WTC11 (cell line): ENCODE results near the gene DOCK1.

Source experiments
- CBFB ChIP-seq: sonication (generic); formaldehyde crosslinking; IDR thresholded peaks from 2 replicates; pipeline ENCODE4 v1.8.1; 2022; ENCODE audit warnings: mild to moderate bottlenecking, low read depth, missing genetic modification reagents
- CDX4 ChIP-seq: fragments of 250-450 bp; sonication (Bioruptor Pico); IDR thresholded peaks from 2 replicates; pipeline ENCODE4 v1.9.0; 2021; ENCODE audit warnings: moderate library complexity, mild to moderate bottlenecking, inconsistent platforms, borderline replicate concordance
- CREB1 ChIP-seq: sonication (generic); formaldehyde crosslinking; IDR thresholded peaks from 2 replicates; pipeline ENCODE4 v1.8.0; 2023; ENCODE audit warnings: mild to moderate bottlenecking, missing genetic modification reagents
- CTCF ChIP-seq: fragments of 200-600 bp; IDR thresholded peaks from 2 replicates; pipeline ENCODE4 v1.8.0; 2022; ENCODE audit warnings: antibody characterized with exemption
- E2F4 ChIP-seq: sonication (generic); formaldehyde crosslinking; IDR thresholded peaks from 2 replicates; pipeline ENCODE4 v1.8.1; 2022; ENCODE audit warnings: low read depth, mild to moderate bottlenecking, moderate library complexity, missing genetic modification reagents, borderline replicate concordance
- ESRRA ChIP-seq: sonication (generic); formaldehyde crosslinking; IDR thresholded peaks from 2 replicates; pipeline ENCODE4 v1.8.1; 2022; ENCODE audit warnings: mild to moderate bottlenecking, missing genetic modification reagents, borderline replicate concordance
- NFYB ChIP-seq: sonication (generic); formaldehyde crosslinking; conservative IDR thresholded peaks from 2 replicates; pipeline ENCODE4 v1.8.0; 2022; ENCODE audit warnings: low read depth, missing genetic modification reagents
- NR1H2 ChIP-seq: sonication (generic); formaldehyde crosslinking; IDR thresholded peaks from 2 replicates; pipeline ENCODE4 v1.9.0; 2021; ENCODE audit warnings: mild to moderate bottlenecking, moderate library complexity, missing genetic modification reagents
- NR2C2 ChIP-seq: sonication (generic); formaldehyde crosslinking; IDR thresholded peaks from 2 replicates; pipeline ENCODE4 v1.8.0; 2022; ENCODE audit warnings: mild to moderate bottlenecking, missing genetic modification reagents
- ZBTB21 ChIP-seq: sonication (generic); formaldehyde crosslinking; IDR thresholded peaks from 2 replicates; pipeline ENCODE4 v1.8.1; 2023; ENCODE audit warnings: mild to moderate bottlenecking, missing genetic modification reagents, borderline replicate concordance
- TF ChIP-seq, protein P1 (sequence below): fragments of 250-450 bp; sonication (Bioruptor Pico); IDR thresholded peaks from 2 replicates; pipeline ENCODE4 v2.1.2; 2022; ENCODE audit warnings: mild to moderate bottlenecking, moderate library complexity
- TF ChIP-seq, protein P2 (sequence below): sonication (generic); formaldehyde crosslinking; IDR thresholded peaks from 2 replicates; pipeline ENCODE4 v1.8.0; 2022; ENCODE audit warnings: mild to moderate bottlenecking, missing genetic modification reagents

GRCh38 chr10:127343821-127344220 lies 438.6 kb downstream of the DOCK1 start:
- TF ChIP-seq, protein P1, sequence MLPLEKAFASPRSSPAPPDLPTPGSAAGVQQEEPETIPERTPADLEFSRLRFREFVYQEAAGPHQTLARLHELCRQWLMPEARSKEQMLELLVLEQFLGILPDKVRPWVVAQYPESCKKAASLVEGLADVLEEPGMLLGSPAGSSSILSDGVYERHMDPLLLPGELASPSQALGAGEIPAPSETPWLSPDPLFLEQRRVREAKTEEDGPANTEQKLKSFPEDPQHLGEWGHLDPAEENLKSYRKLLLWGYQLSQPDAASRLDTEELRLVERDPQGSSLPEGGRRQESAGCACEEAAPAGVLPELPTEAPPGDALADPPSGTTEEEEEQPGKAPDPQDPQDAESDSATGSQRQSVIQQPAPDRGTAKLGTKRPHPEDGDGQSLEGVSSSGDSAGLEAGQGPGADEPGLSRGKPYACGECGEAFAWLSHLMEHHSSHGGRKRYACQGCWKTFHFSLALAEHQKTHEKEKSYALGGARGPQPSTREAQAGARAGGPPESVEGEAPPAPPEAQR (CRISPR knock-in tag) = no peak
- no peak for TF ChIP-seq CTCF
- TF ChIP-seq NFYB = no peak
- TF ChIP-seq E2F4 (CRISPR knock-in tag) = no peak
- TF ChIP-seq CDX4 (CRISPR knock-in tag) = no peak
- TF ChIP-seq, protein P2, sequence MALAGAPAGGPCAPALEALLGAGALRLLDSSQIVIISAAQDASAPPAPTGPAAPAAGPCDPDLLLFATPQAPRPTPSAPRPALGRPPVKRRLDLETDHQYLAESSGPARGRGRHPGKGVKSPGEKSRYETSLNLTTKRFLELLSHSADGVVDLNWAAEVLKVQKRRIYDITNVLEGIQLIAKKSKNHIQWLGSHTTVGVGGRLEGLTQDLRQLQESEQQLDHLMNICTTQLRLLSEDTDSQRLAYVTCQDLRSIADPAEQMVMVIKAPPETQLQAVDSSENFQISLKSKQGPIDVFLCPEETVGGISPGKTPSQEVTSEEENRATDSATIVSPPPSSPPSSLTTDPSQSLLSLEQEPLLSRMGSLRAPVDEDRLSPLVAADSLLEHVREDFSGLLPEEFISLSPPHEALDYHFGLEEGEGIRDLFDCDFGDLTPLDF (CRISPR knock-in tag) = no peak
- no peak for TF ChIP-seq ESRRA (CRISPR knock-in tag)
- no peak for TF ChIP-seq NR2C2
- TF ChIP-seq NR1H2 (CRISPR knock-in tag) = no peak
- no peak for TF ChIP-seq ZBTB21 (CRISPR knock-in tag)
- no peak for TF ChIP-seq CBFB (CRISPR knock-in tag)
- TF ChIP-seq CREB1 (CRISPR knock-in tag) = no peak
